Measurements from ENCODE around the gene SKIC2. TPM values are rescaled to one million over a fixed set of nuclear protein-coding genes. Genes with fewer than 3 reads are reported as not detected.
"Not testable (repeated sequence)": the region's sequence is repeated elsewhere in the genome, so short reads cannot be mapped to it uniquely, and the experiment has no call there.

The SKIC2 gene
- total RNA-seq, 1 experiment from 2014 or later: 81.8 TPM

DNA sequence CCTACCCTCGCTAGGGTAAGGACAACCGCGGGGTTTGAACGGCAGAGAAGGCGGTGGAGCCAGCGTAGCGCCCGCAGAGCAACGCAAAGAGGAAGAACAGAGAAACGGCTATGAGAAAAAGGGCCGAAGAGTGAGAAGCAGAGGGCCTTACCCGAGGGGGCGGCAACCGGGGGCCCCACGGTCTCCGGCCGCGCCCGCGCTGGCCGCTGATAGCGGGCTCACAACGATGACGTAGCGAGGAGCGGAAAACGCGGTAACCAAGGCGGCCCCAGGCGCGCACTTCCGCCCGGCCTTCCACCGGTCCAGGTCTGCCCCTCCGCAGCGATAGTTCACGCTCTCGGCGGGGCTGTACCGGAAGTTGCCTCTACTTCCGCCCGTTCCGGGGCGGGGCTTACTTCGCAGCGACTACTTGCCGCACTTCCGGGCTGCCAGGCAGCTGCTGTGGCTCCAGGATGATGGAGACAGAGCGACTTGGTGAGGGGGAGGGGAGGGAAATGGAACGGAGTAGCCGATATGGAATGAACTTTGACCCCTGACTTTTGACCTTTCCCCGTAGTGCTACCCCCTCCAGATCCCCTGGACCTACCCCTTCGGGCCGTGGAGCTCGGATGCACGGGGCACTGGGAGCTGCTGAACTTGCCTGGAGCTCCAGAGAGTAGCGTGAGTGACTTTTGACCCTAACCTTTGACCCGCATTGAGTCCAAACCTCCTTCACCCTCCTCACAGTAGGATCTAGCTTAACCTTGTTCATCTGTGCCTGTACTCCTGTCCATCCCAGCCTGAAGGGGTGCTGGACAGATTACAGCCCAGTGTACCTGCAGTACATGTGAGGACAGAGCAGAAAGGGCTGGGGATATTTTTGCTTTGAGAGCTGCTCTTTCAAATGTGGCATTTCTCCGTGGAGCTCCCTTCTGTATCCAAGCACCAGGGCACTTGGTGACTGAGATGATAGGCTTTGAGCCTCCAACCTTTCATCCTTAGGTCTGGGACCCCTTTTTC lies at the start of gene SKIC2, which contains the start of gene NELFE (continued):
- TF ChIP-seq, protein P1, sequence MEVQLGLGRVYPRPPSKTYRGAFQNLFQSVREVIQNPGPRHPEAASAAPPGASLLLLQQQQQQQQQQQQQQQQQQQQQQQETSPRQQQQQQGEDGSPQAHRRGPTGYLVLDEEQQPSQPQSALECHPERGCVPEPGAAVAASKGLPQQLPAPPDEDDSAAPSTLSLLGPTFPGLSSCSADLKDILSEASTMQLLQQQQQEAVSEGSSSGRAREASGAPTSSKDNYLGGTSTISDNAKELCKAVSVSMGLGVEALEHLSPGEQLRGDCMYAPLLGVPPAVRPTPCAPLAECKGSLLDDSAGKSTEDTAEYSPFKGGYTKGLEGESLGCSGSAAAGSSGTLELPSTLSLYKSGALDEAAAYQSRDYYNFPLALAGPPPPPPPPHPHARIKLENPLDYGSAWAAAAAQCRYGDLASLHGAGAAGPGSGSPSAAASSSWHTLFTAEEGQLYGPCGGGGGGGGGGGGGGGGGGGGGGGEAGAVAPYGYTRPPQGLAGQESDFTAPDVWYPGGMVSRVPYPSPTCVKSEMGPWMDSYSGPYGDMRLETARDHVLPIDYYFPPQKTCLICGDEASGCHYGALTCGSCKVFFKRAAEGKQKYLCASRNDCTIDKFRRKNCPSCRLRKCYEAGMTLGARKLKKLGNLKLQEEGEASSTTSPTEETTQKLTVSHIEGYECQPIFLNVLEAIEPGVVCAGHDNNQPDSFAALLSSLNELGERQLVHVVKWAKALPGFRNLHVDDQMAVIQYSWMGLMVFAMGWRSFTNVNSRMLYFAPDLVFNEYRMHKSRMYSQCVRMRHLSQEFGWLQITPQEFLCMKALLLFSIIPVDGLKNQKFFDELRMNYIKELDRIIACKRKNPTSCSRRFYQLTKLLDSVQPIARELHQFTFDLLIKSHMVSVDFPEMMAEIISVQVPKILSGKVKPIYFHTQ (CRISPR knock-in tag; IDR thresholded peaks at IDR 0.05): no peak

DNA sequence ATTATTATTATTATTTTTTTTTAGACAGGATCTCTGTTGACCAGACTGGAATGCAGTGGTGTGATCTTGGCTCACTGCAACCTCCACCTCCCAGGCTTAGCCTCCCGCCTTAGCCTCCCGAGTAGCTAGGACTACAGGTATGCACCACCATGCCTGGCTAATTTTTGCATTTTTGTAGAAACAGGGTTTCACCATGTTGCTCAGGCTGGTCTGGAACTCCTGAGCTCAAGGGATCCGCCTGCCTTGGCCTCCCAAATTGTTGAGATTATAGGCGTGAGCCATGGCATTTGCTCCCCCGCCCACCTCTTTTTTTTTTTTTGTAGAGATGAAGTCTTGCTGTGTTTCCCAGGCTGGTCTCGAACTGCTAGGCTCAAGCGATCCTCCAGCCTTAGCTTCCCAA lies 49.7 kb upstream of the SKIC2 start:
- DNase-seq (ENCODE audit: low spot score); ATAC-seq; H3K9me3 Mint-ChIP-seq; H3K27me3 Mint-ChIP-seq (ENCODE audit: low read depth); H3K4me3 Mint-ChIP-seq; H3K4me1 Mint-ChIP-seq; H3K36me3 Mint-ChIP-seq; POLR2A ChIA-PET; H3K27ac Mint-ChIP-seq: not testable (repeated sequence)
- CTCF ChIA-PET: interaction anchor here (0.6 to 1.7 kb wide), 3 partner anchors 14 to 44 kb away, joined by 3 to 4 read pairs (median 3); partner anchors contain the start of gene CFB

DNA sequence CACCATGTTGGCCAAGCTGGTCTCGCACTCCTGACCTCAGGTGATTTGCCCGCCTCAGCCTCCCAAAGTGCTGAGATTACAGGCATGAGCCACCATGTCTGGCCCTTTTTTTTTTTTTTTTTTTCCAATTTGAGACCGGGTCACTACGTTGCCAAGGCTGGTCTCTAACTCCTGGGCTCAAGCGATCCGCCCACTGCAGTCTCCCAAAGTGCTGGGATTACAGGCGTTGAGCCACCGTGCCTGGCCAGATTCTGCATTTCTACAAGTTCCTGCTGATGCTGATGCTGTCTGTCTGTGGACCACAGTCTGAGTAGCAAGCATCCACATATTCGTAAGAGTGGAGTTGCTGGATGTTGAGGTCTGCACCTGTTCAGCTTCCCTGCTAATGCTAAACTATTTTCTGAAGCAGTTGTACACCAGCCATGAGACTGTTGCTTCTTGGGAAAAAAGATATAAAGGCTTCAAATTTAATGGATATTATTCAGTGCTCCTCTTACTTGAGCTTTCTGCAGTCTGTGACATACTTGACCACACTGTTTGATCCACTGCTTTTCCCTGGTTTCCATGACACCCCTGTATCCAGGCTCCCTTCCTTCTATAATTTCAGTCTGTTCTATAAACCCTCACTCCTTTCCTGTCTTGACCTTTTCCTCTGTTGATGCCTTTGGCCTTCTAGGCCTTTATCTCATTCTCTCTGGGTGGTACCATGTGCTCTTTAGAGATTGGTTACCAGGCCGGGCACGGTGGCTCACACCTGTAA lies 47.0 kb upstream of the SKIC2 start:
- ChIA-PET POLR2A (no interaction called here), CTCF (interaction anchor here (0.7 kb wide), 1 partner anchor 40 kb away, joined by 4 read pairs; no protein-coding TSS in a partner anchor)
- no peaks in the 10 kb centered on the region for H3K4me1 Mint-ChIP-seq
- no peaks in the 10 kb centered on the region for H3K36me3 Mint-ChIP-seq
- TF ChIP-seq NFE2L1 (CRISPR knock-in tag; IDR thresholded peaks at IDR 0.05): no peak
- TF ChIP-seq, protein P2, sequence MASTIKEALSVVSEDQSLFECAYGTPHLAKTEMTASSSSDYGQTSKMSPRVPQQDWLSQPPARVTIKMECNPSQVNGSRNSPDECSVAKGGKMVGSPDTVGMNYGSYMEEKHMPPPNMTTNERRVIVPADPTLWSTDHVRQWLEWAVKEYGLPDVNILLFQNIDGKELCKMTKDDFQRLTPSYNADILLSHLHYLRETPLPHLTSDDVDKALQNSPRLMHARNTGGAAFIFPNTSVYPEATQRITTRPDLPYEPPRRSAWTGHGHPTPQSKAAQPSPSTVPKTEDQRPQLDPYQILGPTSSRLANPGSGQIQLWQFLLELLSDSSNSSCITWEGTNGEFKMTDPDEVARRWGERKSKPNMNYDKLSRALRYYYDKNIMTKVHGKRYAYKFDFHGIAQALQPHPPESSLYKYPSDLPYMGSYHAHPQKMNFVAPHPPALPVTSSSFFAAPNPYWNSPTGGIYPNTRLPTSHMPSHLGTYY (CRISPR knock-in tag; IDR thresholded peaks at IDR 0.05): no peak
- TF ChIP-seq ZNF263 (CRISPR knock-in tag; IDR thresholded peaks at IDR 0.05; ENCODE audit: low read depth): no peak
- TF ChIP-seq ETV6 (CRISPR knock-in tag; IDR thresholded peaks at IDR 0.05): no peak
- TF ChIP-seq SMAD4 (CRISPR knock-in tag; IDR thresholded peaks at IDR 0.05): no peak
- TF ChIP-seq, protein P3, sequence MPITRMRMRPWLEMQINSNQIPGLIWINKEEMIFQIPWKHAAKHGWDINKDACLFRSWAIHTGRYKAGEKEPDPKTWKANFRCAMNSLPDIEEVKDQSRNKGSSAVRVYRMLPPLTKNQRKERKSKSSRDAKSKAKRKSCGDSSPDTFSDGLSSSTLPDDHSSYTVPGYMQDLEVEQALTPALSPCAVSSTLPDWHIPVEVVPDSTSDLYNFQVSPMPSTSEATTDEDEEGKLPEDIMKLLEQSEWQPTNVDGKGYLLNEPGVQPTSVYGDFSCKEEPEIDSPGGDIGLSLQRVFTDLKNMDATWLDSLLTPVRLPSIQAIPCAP (CRISPR knock-in tag; IDR thresholded peaks at IDR 0.05): no peak
- no peak for TF ChIP-seq GRHL2 (CRISPR knock-in tag; IDR thresholded peaks at IDR 0.05; ENCODE audit: insufficient replicate concordance, severe bottlenecking)
- TF ChIP-seq ZNF317 (CRISPR knock-in tag; IDR thresholded peaks at IDR 0.05; ENCODE audit: borderline replicate concordance, low read depth): no peak
- no peak for TF ChIP-seq MXD4 (CRISPR knock-in tag; IDR thresholded peaks at IDR 0.05; ENCODE audit: borderline replicate concordance)
- TF ChIP-seq, protein P4, sequence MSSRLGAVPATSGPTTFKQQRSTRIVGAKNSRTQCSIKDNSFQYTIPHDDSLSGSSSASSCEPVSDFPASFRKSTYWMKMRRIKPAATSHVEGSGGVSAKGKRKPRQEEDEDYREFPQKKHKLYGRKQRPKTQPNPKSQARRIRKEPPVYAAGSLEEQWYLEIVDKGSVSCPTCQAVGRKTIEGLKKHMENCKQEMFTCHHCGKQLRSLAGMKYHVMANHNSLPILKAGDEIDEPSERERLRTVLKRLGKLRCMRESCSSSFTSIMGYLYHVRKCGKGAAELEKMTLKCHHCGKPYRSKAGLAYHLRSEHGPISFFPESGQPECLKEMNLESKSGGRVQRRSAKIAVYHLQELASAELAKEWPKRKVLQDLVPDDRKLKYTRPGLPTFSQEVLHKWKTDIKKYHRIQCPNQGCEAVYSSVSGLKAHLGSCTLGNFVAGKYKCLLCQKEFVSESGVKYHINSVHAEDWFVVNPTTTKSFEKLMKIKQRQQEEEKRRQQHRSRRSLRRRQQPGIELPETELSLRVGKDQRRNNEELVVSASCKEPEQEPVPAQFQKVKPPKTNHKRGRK (CRISPR knock-in tag; IDR thresholded peaks at IDR 0.05; ENCODE audit: borderline replicate concordance): no peak
- TF ChIP-seq ZNF138 (CRISPR knock-in tag; conservative IDR thresholded peaks at IDR 0.05): no peak
- TF ChIP-seq, protein P5, sequence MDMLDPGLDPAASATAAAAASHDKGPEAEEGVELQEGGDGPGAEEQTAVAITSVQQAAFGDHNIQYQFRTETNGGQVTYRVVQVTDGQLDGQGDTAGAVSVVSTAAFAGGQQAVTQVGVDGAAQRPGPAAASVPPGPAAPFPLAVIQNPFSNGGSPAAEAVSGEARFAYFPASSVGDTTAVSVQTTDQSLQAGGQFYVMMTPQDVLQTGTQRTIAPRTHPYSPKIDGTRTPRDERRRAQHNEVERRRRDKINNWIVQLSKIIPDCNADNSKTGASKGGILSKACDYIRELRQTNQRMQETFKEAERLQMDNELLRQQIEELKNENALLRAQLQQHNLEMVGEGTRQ (CRISPR knock-in tag; IDR thresholded peaks at IDR 0.05): no peak
- TF ChIP-seq, protein P6, sequence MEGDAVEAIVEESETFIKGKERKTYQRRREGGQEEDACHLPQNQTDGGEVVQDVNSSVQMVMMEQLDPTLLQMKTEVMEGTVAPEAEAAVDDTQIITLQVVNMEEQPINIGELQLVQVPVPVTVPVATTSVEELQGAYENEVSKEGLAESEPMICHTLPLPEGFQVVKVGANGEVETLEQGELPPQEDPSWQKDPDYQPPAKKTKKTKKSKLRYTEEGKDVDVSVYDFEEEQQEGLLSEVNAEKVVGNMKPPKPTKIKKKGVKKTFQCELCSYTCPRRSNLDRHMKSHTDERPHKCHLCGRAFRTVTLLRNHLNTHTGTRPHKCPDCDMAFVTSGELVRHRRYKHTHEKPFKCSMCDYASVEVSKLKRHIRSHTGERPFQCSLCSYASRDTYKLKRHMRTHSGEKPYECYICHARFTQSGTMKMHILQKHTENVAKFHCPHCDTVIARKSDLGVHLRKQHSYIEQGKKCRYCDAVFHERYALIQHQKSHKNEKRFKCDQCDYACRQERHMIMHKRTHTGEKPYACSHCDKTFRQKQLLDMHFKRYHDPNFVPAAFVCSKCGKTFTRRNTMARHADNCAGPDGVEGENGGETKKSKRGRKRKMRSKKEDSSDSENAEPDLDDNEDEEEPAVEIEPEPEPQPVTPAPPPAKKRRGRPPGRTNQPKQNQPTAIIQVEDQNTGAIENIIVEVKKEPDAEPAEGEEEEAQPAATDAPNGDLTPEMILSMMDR (IDR thresholded peaks at IDR 0.05): no peak
- TF ChIP-seq OVOL2 (CRISPR knock-in tag; IDR thresholded peaks at IDR 0.05; ENCODE audit: borderline replicate concordance): no peak
- H3K4me3 Mint-ChIP-seq: no peak overlapping the region
- no peak for ATAC-seq
- no peak for DNase-seq (ENCODE audit: low spot score)
- peaks cover 5% of the 10 kb centered on the region; the same call in 1 of the 2 replicates for H3K9me3 Mint-ChIP-seq
- no peak overlapping the region for H3K27ac Mint-ChIP-seq
- H3K27me3 Mint-ChIP-seq (ENCODE audit: low read depth): no peaks in the 10 kb centered on the region; the same call in none of the 2 replicates
